Stimulated activated CD8-positive, alpha-beta memory T cell treated with anti-CD3 and anti-CD28 coated beads, Interleukin-15, amount 100 ng/mL, for 4 hours (primary cell): ENCODE data around the gene BCAP29.
"Not testable (repeated sequence)": the region's sequence is repeated elsewhere in the genome, so short reads cannot be mapped to it uniquely, and the experiment has no call there.

ENCODE experiments used
- DNase-seq, 2 donors: peaks; one replicate each; pipeline ENCODE4 v3.0.0-alpha.2; 2020; ENCODE audit warnings: low read depth in 2 of 2

BCAP29 gene

GRCh38 chr7:107579885-107580715, at the start of gene BCAP29:
TSS of gene BCAP29 (plus strand) at chr7:107580246. CDS start at chr7:107580773, 527 bp downstream.
- DNase-seq, result peak; percentile 22 to 54

DNA sequence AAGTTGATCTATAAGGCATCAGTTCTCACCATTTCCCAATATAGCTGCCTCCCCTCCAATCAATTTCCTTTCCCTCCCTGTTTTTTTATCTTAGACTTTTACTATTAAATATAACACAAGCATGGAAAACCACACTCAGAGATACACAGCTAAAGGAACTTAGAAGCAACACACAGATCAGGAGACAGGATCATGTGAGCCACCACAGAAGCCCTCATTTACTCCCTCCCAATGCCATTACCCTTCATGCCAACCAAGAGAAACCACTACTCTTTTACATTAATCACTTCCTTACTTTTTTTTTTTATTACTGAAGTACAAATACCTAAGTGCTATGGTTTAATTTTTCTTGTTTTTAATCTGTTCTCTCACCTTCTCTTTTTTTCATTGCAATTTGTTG, 49.3 kb upstream of the BCAP29 start:
- DNase-seq, result no peak

GRCh38 chr7:107534139-107534538, 45.9 kb upstream of the BCAP29 start:
- DNase-seq, result no peak

- DNase-seq, result not testable (repeated sequence)
These were observed 42.8 kb upstream of the BCAP29 start for GRCh38 chr7:107537228-107537627.

DNA sequence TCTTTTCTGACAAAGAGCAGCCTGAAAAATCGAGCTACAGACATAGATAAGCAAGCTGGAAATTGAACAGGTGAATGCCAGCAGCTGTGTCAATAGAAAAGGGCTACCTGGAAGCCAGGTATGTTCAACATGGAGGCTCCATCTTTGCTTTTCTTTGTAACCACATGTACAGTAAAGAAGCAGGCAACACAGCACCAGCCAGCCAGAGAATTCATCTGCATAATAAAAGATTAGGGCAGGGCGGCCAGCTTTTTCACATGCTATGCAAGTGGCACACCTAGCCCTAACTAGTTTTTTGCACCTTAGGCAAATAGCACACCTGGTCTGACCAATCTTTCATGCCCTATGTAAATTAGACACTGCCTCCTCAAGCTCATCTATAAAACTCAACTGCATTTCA, 42.0 kb upstream of the BCAP29 start:
- DNase-seq, result no peak

DNA sequence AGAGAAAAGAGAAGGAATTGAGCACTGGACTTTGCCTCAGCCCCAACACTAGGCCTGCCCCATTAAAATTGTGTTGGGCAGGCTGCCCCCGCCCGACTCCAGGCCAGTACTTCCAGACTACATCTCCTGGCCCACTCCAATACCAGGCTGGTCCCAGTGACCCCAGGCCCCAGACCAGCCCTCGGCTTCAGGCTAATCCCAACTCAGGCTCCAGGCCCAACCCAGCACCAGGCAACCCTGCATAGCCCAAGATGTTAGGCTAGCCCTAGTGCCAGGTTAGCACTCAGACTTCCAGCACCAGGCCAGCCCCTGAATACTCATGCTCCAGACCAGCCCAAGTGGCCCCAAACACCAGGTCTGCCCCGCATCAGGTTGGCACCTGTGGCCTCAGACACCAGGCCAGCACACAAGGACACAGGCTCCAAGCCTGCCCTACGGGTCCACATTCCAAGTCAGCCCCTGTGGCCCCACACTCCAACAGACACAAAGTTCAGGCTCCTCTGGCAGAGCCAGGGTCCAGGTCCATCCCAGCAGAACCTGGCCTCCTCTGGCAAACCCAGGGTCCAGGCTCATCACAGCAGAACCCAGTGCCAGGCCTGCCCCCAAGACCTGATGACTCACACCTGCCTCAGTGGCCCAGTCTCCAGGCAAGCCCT, 36.6 kb upstream of the BCAP29 start:
- DNase-seq, result no peak

DNA sequence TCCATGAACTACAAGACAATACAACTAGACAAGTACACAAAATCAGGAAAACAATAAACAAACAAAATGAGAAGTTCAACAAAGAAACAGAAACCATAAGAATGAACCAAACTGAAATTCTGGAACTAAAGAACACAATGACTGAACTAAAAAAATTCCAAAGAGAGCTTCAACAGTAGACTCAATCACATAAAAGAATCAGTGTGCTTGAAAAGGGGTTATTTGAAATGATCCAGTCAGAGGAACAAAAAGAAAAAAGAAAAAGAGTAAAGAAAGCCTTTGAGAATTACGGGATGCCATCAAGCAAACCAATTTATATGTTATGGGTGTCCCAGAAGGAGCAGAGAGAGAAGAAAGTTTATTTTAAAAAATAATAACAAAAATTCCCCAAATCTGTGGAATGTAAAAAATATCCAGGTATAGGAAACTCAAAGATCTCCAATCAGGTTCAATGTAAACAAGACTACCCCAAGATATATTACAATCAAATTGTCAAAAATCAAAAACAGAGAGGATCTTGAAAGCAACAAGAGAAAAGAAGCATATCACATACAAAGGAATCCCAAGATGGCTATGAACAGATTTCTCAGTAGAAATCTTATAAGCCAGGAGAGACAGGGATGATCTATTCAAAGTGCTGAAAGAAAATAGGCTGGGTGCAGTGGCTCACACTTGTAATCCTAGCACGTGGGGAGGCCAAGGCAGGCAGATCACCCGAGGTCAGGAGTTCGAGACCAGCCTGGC, 35.0 kb upstream of the BCAP29 start:
- DNase-seq, result no peak

DNA sequence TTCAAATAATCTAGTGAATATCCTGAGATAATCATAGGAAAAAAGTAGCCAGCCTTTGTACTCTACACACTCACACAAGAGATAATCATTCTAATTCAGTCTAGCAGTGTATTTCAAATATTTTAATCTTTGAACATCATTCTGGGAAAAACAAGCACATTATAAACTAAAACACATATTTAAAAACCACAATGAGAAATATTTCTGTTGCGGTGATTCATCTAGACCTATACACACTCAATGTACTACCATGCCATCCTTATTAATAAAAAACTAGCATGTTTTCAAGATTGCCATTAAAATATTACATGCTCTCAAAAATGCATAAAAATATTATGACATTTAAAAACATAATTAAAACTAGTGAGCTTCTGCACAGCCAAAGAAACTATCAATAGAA, 28.1 kb upstream of the BCAP29 start:
- DNase-seq, result no peak

- no peak for DNase-seq
These were observed 24.2 kb upstream of the BCAP29 start for GRCh38 chr7:107555893-107556292.

DNA sequence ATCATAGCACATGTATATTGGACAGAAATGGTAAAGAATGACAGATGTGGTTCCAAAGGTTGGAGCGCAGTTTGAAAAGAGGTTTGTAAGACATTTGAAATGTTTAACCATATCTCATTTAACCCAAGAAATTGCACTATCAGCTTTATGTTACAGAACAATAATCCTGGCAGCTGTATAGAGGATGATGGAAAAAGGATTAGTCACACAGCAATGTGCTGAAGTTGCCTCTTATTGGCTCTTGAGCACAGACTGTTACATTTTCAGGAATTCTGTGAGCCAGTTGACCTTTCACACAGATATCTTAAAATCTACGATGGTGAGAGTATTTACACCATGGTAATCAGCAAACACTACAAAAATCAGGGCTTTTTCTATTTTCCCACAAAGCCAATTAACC, 20.2 kb upstream of the BCAP29 start:
- DNase-seq, result no peak

DNA sequence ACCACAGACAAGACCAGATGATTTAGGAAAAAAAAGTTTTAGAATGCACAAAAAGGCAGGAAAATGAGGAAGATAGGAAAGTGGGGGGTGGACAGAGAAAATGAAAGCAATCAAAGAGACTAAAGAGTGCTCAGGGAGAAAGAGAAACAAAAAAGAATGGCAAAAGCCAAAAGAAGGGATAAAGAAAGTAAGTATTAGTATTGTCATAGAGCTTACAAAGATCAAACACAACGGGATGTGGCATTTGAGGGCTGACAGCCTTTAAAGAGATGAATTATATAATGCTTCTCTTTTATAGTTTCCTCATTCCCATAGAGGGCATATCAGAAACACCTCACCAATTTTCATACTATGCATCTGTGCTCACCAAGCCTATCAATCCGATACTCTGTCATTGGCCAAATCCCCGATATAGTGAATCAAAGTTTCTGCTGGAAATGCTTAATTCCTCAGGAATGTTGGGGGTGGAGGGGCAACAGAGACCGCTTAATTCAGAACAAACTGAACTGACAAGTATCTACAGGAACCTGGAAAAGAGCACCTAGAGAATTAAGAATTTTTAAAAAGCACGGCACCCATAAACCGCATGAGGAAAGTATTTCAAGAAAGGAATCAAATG, 19.0 kb upstream of the BCAP29 start:
- no peak for DNase-seq

DNA sequence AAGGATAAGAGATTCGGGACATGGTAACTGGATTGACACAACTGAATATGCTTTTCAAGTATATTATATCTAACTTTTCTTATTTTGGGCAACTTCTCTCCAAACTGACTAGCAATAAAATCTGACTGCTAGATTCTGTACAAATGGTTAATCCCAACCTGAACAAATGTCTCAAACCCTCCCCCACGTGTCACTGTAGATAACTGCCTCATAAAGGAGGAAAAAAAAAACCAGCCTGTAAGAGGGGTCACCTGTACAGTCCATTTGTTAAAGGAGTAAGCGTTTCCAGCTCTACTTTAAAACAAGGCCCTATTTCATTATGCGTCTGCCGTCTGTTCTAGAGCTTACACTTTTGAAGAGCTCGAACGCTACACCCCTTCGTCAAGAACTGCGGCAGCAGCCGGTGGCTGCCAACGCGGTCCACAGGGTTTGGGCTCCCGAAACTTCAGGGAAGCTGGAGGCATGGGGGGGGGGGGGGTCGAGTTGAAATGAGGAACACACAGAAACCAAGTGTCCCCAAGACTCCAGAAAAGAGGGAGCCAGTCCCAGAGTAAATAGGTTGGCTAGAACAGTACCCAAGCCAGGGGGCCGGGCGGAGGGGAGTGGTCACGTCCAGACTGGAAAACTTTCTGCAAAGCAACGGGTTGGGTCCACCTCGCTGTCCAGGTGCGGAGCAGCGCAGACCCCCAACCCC, 16.8 kb upstream of the BCAP29 start:
- DNase-seq, result no peak

GRCh38 chr7:107563775-107564552, 16.1 kb upstream of the BCAP29 start, which contains the start of the genes COG5 and DUS4L:
TSS of gene COG5 (minus strand) at chr7:107563920. CDS start at chr7:107563896, 24 bp downstream.
TSS of gene DUS4L (plus strand) at chr7:107563971. CDS start at chr7:107567071, 3,100 bp downstream.
- peak; percentile 63 to 71 for DNase-seq

DNA sequence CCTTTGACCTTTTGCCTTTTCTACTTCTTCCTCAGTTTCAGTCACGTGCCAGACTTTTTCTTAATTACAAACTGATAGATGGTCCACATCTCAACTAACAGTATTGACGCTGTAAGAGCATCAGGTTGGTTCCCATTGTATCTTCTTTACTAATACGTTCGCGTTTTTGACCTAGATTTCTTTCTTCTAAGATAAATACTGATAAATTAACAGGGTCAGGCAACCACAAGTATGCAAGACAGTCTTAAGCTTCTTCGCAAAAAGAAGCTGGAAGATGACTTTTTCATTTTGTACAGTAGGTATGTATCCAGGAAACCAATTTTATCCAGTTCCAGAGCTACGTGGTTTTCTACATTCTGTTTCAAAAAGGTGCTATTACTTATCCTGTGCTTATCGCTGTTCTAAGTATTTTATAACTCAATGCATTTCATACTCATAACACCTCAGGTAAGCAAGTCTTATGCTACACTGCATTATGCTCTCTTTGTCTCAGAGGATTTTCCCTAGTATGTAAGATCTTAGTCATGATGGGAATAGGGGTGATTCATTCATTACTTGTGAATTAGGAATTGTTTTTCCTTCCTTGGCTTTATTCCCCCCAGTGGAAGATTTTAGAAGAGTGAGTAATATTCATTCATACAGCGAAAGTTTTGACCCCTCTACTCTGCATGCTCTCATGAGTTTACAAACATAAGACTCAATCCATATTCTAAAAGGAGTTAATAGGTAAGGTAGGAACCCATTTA, 15.3 kb upstream of the BCAP29 start:
- DNase-seq, result no peak

- DNase-seq, result no peak
These were observed 9.7 kb upstream of the BCAP29 start for GRCh38 chr7:107570298-107570697.

DNA sequence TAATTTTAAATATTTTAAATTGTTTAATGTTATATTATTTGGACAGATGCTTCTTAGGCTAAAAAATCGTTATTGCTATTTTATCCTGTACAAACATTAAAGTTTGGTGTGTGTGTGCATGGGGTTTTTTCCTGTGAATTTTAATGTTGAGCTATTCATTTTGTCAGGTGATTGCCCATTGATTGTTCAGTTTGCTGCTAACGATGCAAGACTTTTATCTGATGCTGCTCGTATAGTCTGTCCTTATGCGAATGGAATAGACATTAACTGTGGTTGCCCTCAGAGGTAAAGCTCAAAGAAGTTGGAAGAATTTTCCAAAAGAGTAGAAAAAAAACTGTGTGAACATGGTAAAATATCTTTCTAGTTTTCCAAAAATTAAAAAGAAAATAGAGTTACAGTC, 6.5 kb upstream of the BCAP29 start:
- DNase-seq, result no peak

GRCh38 chr7:107579554-107579884, 527 bp upstream of the BCAP29 start:
- DNase-seq, result no peak

DNA sequence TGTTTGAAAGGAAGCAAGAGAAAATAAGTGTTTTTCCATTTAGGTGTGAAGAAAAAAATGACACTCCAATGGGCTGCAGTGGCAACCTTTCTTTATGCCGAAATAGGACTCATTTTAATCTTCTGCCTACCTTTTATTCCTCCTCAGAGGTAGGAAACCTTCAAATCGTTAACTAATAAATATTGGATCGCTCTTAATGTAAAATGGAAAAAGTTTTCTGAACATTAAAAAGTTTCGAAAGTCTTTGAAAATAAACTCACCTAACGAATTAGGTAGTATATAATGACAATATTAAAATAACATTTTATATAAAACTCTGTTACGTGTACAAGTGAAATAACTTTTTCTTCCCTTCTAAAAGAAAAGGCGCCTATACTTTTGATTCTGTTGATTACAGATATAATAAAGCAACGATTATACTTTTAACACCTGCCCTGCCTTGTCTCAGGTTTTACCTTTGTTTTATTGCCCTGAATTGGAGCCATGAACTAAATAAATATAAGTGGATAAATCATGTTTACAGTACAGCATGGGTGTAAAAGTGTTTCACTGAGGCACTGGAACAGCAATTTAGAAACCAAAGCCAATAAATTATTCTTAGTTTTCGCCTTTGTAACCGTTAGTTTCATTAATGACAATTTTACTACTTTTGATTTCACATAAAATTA, 804 bp downstream of the BCAP29 start:
- no peak for DNase-seq

DNA sequence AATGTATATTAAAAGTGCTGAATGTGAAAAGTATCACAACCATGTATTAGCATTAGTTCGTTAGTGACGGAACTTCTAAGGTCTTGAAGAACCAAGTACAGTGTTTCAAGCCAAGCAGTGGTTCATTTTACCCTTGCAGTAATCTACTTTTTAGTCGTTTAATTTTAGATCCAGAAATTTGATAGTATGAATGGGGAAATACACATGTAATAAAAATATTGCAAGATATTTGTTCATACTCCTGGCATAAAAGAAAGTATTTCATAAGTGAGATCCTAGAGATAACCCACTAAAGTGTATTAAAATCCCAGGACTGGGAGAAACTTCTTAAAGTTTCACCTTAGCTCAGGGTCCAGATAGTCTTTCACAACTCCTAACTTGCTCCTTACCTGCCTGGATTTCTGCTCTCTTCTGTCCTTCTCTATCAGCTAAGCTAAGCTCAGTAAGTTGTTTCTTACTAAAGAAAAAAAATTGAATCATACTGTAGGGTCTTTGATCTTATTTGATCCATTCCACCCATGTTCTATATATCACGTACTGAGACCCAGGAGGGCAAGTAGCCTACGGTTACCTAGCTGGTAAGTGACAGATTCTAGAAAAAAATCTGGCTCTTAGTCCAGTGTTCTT, 1.5 kb downstream of the BCAP29 start:
- no peak for DNase-seq
